GM21717 (cell line): ENCODE measurements around the gene CCDC124.
A peak's percentile ranks its signal among the peaks of the same experiment; 100 is the strongest.
"Not testable (repeated sequence)": the region's sequence is repeated elsewhere in the genome, so short reads cannot be mapped to it uniquely, and the experiment has no call there.

Experiments used
- ATAC-seq: cut with Tn5 transposase; IDR thresholded peaks from one replicate; pipeline ENCODE4 v1.9.1; 2021; ENCODE audit warnings: mild to moderate bottlenecking, moderate library complexity; ENCODE audit not compliant: unreplicated experiment

Gene CCDC124, protein sequence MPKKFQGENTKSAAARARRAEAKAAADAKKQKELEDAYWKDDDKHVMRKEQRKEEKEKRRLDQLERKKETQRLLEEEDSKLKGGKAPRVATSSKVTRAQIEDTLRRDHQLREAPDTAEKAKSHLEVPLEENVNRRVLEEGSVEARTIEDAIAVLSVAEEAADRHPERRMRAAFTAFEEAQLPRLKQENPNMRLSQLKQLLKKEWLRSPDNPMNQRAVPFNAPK

DNA sequence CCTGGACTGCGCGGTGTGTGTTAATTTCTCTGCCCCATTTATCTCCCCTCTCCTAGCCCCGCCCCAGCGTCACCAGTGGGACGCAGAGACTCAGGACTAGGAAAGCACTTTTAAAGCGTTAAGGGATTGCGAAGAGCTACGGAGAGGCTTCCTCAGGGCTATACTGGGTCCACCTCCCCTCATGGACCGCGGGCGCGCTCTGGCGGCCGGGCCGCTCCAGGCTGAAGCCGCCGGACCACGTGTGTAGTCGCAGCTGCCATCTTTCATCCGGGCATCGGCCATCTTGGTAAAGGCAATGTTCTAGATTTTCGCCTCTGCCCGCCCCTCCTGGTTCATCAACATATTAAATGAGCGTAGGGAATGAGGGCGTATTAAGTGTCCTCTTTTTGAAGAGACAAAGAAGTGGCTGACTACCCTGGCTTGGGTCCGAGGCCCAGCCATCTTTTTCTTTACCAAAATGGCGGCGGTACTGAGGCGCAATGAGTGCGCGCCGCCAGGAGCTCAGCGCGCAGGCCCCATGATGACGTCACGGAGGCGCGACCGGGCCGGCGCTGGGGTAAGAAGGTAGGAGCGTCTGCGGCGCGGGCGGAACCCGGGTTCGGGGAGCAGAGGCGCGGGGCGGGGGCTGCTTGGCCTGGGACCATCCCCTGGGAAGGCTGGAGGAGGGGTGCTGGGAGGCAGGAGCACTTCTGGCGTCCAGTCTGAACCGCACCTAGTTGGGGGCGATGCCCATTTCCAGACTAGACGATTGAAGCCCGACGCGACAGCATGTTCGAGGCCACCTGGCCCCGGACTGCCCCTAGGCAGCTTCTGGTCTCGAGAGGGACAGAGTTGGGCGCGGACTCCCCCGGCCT is at the start of gene CCDC124:
TSS of gene CCDC124 (plus strand) at position 531 of the 854 bp plus-strand sequence. CDS start 3,406 bp downstream, outside the sequence.
- peak; percentile 49 for ATAC-seq

DNA sequence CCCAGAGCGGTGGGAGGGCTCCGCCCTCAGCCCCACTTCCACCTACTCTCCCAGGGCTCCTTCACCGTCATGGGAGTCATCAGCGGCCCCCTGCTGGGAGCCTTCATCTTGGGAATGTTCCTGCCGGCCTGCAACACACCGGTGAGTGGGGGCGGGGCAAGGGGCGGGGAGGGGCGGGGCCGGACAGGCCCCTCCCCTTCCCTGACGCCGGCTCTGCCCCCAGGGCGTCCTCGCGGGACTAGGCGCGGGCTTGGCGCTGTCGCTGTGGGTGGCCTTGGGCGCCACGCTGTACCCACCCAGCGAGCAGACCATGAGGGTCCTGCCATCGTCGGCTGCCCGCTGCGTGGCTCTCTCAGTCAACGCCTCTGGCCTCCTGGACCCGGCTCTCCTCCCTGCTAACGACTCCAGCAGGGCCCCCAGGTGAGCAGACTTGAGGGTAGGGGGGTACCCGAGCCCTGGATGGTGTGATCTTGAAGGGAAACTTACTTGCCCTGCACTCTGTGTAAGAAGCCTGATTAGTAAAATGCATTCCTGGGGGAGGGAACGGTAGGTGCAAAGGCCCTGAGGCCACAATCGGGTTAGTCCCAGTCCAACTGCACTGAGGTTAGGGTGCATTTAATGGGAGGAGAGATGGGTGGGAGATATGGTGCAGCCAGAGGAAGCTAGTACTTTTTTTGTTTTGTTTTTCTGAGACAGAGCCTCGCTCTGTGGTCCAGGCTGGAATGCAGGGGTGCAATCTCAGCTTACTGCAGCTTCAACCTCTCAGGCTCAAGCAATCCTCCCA is 49.0 kb upstream of the CCDC124 start:
- ATAC-seq: no peak

DNA sequence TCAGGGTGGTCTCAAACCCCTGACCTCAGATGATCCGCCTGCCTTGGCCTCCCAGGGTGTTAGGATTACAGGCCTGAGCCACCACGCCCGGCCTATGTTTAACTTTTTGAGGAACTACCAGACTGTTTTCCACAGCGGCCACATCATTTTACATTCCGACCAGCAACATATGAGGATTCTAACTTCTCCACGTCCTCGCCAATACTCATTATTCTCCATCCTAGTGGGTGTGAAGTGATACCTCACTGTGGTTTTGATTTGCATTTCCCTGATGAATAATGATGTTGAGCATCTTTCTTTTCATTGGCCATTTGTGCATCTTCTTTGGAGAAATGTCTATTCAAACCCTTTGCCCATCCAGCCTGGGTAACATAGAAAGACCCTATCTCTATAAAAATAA is 46.3 kb upstream of the CCDC124 start:
- ATAC-seq: no peak

DNA sequence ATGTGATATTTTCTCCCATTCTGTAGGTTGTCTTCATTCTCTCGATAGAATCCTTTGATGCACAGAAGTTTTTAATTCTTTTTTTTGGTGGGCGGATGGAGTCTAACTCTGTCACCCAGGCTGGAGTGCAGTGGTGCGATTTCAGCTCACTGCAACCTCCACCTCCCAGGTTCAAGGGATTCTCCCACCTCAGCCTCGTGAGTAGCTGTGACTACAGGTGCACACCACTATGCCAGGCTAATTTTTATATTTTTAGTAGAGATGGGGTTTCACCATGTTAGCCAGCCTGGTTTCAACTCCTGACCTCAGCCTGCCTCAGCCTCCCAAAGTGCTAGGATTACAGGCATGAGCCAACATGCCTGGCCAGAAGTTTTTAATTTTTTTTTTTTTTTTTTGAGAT is 45.6 kb upstream of the CCDC124 start:
- not testable (repeated sequence) for ATAC-seq

DNA sequence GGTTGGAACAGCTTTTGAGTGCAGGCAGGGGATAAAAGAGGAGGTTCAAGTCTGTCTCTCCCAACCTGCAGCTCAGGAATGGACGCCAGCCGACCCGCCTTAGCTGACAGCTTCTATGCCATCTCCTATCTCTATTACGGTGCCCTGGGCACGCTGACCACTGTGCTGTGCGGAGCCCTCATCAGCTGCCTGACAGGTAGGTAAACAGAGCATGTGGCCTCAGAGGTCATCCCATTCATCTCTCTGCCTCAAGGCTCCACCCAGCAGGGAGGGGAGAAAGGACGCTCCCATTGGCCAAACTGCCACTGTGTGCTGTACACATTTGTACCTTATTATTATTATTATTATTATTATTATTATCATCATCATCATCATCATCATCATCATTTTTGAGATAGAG is 44.6 kb upstream of the CCDC124 start:
- ATAC-seq: no peak

DNA sequence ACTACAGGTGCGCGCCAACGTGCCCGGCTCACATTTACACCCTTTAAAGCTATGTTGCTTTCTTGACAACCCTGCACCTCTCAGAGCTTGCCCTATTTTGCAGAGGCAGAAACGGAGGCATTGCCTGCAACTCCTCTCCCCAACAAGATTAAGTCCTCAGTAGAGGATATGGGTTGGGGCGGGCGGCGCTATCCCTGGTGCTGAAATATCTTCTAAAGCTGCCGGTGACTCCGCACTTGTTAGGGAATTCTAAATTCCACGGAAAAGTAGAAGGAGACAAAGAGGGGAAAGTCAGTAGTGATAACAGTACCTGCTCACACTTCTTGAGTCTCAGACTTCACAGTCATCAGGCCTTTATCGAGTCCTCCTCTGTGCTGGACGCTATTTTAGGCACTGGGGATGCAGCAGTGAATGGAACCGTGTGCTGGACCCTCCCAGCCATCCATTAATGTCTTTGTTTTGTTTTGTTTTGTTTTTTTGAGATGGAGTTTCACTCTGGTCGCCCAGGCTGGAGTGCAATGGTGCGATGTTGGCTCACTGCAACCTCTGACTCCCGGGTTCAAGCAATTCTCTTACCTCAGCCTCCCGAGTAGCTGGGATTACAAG is 43.1 kb upstream of the CCDC124 start:
- no peak for ATAC-seq

DNA sequence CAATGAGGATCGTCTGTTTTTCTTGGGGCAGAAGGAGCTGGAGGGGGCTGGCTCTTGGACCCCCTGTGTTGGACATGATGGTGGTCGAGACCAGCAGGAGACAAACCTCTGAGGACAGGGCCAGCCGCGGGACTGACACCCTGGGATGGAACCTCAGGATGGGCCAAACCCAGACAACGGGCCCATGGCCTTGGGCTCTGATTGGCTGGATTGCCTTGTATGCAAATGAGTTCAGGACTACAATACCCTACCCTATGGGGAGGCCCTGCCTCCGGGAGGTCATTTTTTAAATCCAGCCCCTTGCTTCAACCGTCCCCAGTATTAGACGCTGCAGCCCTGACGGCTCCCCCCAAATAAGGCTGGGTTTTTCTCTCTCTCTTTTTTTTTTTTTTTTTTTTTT is 39.0 kb upstream of the CCDC124 start:
- no peak for ATAC-seq

DNA sequence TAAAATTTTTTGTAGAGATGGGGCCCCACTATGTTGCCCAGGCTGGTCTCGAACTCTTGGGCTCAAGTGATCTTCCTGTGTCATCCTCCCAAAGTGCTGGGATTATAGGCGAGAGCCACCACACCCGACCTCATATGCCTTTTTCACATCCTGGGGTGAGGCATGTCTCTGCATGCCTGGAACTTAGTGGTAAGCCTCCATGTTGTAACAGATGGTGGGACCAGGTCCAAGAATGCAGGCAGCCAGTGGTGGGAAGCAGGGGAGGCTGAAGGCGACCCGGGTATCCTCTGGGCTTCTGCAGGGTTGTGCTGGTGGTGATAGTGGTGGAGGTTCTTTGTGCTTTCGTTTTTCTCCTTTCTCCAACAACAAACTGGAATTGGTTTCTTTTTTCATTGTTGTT is 30.1 kb upstream of the CCDC124 start:
- no peak for ATAC-seq

DNA sequence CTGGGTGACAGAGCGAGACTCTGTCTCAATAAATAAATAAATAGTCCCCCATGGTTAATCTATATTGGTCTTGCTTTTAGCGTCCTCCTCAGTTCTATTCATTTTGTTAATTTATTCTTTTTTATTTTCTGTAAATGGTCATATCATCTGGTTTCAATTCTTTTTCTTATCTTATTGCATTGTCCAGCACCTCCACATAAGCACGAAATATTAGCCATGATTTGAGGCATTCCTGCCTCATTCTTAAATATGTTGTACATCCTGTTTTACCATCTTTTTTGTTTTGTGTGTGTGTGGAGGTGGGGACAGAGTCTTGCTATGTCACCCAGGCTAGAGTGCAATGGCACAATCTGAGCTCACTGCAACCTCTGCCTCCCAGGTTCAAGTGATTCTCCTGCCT is 24.6 kb upstream of the CCDC124 start:
- no peak for ATAC-seq

DNA sequence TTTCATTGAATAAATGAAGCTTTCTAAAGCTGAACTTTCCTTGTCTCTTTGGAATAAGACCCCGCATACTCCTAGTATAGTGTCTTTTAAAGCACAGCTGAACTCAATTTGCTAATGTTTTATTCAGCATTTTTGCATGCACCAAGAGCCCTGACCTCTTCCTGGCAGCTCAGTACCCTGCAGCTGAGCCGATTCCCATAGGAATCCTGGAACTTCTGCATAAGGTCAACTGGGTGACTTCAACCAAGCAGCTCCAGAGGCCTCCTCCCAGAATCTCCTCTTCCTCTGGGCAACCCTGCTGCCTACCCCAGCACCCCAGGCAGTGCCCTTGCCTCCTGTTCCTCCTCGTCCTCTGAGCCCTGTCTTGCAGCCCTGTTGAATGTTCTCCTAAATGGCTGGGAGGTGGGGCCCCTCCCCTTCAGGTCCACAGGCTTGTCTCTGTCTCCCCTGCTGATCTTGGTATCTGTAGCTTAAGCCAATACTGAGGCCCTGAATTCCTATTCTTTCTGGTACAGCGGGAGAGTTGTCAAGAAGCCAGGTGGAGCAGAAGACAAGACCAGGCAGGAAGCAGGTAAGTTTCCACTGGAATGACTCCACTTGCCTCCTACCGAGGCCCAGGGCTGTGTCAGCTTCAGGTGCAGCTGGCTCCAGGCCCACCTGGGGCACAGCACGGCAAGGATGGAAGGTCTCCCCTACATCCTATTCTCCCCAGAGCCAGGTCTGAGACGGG is 23.6 kb upstream of the CCDC124 start:
- ATAC-seq: no peak

DNA sequence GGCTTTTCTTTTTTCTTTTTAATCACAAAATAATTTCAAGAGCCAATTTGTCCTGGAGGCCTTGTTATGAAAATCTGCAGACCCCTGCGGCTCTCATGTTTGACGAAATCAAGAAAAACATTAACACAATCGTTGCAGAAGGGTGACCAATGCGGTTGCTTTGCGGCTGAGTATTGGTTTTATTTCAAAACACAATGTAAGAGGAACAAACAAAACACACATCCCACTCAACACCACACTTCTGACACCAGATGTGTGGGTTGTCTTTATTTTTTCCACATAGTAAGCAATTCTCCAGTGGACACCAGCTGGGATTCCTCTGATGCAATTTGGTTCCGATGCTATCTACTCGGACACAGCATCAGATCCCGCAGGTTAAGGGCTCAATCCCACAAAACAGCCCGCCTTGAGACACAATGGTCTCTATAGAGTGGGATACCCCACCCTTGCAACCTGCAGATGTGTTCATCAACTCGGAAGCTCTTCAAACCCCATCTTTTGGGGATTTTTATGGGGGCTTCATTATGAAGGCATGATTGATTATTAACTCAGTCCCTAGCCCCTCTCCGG is 21.9 kb upstream of the CCDC124 start:
- ATAC-seq: no peak

DNA sequence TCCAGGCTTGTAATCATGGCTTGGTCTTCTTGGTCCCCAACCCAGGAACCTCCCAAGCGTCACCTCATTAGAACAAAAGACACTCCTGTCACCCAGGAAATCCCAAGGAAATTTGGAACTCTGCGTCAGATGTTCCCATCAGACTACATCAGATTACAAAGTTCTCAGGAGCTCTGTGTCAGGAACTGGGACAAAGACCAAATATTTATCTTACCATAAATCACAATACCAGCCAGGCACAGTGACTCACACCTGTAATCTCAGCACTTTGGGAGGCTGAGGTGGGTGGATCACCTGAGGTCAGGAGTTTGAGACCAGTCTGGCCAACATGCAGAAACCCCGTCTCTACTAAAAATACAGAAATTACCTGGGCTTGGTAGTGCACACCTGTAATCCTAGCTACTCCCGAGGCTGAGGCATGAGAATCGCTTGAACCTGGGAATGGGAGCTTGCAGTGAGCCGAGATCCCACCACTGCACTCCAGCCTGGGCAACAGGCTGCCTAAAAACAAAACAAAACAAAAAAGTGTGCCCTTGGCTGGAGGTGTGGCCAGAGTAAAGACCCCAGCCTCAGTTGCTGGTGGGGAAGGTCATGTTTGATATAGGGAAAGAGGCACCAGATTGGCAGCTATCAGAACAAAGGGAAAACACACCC is 16.7 kb upstream of the CCDC124 start:
- no peak for ATAC-seq

DNA sequence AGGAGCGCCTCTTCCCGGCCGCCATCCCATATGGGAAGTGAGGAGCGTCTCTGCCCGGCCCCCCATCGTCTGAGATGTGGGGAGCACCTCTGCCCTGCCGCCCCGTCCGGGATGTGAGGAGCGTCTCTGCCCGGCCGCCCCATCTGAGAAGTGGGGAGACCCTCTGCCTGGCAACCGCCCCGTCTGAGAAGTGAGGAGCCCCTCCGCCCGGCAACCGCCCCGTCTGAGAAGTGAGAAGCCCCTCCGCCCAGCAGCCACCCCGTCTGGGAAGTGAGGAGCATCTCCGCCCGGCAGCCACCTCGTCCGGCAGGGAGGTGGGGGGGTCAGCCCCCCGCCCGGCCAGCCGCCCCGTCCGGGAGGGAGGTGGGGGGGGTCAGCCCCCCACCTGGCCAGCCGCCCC is 14.7 kb upstream of the CCDC124 start:
- ATAC-seq: not testable (repeated sequence)

DNA sequence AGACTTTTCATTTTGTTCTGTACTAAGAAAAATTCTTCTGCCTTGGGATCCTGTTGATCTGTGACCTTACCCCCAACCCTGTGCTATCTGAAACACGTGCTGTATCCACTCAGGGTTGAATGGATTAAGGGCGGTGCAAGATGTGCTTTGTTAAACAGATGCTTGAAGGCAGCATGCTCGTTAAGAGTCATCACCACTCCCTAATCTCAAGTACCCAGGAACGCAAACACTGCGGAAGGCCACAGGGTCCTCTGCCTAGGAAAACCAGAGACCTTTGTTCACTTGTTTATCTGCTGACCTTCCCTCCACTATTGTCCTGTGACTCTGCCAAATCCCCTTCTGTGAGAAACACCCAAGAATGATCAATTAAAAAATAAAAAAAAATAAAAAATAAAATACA is 13.7 kb upstream of the CCDC124 start:
- not testable (repeated sequence) for ATAC-seq

DNA sequence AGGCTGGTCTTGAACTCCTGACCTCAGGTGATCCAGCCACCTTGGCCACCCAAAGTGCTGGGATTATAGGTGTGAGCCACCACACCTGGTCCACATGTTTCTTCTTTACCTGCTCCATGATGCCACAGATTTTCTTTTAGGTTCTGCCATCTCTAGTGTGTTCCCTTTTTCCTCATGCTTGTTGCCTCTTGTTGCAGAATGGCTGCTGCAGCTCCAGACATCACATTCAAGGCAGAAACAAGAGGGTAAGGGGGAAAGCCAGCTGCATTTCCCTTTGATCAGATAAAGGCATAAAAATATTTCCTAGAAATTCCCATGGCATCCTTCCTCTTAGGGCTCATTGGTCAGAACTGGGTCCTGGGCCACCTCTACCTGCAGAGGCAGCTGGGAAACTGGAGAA is 12.3 kb upstream of the CCDC124 start:
- no peak for ATAC-seq

DNA sequence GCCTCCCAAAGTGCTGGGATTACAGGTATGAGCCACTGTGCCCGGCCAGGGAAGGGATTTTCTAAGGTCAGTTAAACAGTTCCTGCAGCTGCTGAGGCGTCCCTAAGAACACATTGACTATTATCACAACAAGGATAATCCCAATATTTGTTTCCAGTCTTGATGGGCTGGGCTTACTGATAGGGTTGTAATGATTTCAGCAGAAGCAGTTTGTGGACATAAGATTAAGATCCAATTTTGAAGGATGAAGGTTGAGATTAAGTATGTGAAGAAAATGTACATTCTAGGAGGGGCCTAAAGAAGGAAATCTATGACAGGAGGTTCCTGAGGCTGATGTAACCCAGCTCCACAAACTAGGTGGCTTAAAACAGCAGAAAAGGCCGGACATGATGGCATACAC is 10.7 kb upstream of the CCDC124 start:
- no peak for ATAC-seq

DNA sequence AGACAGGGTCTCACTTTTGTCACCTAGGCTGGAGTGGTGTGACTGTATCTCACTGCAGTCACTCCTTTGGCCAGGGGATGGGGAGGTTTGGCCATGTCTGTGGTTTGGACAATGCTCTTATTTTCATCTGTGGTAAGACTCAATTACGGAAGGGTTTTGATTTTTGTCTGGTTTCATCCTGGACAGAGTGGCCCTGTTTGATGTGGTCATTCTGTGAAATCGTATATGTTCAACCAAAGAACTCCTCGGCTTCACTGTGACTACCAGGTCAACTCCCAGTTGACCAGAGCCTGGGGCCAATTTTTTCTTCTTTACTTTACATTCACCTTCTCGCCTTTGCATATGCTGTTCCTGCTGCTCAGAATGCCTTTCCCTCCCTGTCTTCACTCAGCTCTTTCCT is 6.8 kb upstream of the CCDC124 start:
- ATAC-seq: no peak

DNA sequence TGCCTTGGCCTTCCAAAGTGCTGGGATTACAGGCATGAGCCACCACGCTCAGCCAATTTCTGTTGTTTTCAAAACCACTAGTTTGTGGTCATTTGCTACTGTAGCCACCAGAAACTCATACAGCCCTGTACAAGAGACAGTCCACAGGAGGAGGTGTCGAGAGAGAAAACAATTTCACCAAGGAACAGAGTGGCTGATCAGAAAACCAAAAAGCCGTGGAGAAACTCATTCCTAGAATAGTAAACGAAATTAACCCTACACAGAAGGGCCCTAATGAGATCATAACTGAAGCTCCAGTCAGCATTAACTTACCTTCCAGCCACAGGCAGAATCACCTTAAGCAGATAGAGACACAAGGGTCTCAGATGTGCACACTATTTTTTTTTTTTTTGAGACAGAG is 3.8 kb upstream of the CCDC124 start:
- no peak for ATAC-seq

DNA sequence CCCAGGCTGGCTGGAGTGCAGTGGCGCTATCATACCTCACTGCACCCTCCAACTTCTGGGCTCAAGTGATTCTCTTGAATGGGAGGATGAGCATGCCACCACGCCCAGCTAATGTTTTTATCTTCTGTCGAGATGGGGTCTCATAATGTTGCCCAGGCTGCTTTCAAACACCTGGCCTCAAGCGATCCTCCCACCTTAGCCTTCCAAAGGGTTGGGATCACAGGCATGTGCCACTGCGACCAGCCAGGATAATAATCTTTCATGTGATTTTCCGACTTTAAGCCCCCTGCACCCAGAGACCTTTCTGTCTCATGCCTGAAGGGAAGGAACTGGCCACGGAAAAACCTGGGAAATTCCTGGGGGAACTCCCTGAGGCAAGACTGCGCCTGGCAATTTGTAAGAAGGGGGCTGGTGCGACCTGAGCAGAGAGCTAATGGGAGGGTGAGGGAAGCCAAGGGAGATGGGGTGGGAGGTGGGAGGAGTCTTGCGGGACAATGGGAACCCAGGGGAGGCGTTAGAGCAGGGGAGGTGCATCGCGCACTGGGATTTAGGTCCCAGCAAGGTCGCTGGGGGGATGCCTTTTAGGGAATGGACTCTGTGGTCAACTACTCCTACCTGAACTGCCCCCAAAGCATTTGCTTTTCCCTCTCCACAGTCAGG is 1.2 kb upstream of the CCDC124 start:
- no peak for ATAC-seq
